HUDEP-2 (cell line): ENCODE measurements around the gene TNFAIP3.

Experiments
- DNase-seq, 76 experiments: peaks; one replicate each; lab custom pipeline; 2025; ENCODE audit not compliant: unreplicated experiment in 76 of 76; lab: John Stamatoyannopoulos, UW

The TNFAIP3 gene

DNA sequence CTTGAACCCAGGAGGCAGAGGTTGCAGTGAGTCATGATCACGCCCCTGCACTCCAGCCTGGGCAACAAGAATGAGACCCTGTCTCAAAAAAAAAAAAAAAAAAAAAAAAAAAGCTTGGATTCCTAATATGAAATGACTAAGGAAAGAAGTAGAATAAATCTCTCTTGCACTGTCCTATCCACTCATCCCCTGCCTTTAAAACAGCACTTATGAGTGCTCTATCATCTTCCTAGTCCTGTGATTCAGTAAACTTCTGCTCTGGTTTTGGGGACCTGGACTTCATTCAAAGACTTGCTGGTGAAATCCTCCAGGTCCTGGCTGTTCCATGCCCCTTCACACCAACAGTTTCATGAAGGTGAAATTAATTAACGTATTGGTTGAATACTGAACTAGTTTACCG is 29.6 kb downstream of the TNFAIP3 start:
- no peak for DNase-seq

- DNase-seq: no peak
These were observed 33.8 kb downstream of the TNFAIP3 start for GRCh38 chr6:137900815-137901214.

- DNase-seq: no peak
These were observed 34.4 kb downstream of the TNFAIP3 start for GRCh38 chr6:137901454-137901853.

DNA sequence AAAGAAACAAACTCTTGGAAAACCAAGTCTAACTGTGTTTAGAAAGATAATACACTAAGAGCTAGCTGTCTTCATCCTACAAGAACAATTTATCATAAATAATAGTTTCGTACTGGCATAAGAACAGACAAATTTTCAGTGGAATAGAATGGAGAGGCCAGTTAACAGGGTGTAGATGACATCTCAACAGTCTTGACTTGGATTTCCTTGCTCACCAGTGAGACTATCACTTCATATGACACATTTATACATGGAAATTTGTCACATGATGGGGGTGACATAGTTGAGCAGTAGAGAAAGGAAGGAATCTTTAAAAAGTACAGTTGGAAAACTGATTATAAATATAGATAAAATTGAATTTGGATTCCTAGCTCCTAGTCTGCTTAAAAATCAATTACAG is 35.6 kb downstream of the TNFAIP3 start:
- no peak for DNase-seq

GRCh38 chr6:137903274-137903932 is 36.3 kb downstream of the TNFAIP3 start:
- DNase-seq: no peak

GRCh38 chr6:137903933-137904821 is 37.1 kb downstream of the TNFAIP3 start:
- peak in 2 of 76 experiments; percentile 7 to 32 for DNase-seq

DNA sequence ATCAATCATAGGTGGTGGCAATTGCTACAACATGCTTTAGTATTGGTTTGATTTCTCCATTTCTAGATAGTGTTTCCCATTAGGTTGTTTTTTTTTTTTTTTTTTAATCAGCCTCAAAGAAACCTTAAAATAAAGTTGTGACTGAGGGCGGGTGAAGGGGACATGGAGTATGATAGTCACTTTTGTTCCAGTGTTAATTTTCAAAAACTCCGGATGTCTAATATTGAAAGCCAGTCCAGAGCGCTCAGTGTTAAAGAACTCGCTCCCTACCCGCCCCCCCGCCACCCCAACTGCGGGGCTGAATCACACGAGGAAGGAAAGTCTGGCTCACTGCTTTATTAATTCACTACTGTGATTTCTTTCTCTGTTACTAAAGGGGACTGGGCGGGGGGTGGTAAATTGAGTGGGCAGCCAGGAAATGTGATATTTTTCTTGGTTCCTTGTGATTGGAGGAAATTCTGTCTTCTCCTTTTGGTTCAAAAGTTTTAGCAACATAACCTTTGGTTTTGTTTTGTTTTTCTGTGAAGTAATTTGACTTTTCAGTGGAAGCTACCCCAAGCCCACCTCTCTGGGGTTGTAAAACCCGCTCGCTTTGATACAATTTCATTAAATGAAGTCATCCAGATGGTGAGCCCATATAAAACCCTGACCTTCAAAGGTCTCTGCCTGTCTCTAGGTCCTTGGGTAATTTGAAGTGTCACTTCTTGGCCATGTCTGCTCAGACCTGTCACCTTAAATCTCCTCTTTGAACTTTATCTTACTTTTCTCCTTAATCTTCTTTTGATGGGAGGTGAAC is 38.0 kb downstream of the TNFAIP3 start:
- no peak for DNase-seq

- no peak for DNase-seq
These were observed 39.0 kb downstream of the TNFAIP3 start for GRCh38 chr6:137906020-137906472.

DNA sequence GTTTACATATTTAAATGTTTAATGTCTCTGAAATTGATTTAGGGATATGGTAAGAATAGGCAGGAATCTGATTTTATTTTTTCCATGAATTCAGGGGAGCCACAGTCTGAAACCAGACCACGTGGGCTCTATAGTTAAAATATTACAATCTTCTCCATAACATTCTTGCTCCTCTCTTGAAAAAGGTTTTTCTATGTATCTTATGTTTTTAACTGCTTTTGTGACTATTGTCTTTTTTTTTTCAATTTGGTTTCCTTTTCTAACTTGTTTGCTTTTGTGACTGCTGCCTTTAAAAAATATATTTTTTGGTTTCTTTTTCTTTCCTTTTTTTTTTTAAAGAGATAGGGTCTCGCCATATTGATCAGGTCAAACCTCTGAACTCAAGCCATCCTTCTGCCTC is 40.1 kb downstream of the TNFAIP3 start:
- no peak for DNase-seq

- no peak for DNase-seq
These were observed 42.5 kb downstream of the TNFAIP3 start for GRCh38 chr6:137909533-137909932.

DNA sequence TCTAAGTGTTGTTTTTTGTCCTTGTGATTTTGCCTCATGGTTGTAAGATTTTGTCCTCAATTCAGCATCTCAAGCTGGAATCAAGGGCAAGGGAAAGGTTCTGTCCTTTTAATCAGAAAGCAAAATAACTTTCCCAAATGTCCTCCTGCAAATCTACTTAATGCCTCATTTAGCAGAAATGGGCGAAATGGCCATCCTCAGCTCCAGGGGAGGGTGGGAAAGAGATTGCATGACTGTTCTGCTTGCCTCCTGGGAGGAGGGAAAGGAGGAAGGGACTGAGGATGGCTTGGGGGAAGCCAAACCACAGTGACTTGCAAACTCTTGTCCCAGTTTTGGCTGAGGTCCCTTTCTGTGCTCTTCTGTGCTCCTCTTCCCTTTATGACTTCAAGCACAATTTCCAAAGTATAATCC is 43.4 kb downstream of the TNFAIP3 start:
- DNase-seq: peak in 12 of 76 experiments; percentile 4 to 58 (median 31)

GRCh38 chr6:137910843-137911456 is 43.9 kb downstream of the TNFAIP3 start:
- no peak for DNase-seq

GRCh38 chr6:137911675-137912191 is 44.7 kb downstream of the TNFAIP3 start:
- DNase-seq: no peak

GRCh38 chr6:137912813-137913212 is 45.8 kb downstream of the TNFAIP3 start:
- no peak for DNase-seq

DNA sequence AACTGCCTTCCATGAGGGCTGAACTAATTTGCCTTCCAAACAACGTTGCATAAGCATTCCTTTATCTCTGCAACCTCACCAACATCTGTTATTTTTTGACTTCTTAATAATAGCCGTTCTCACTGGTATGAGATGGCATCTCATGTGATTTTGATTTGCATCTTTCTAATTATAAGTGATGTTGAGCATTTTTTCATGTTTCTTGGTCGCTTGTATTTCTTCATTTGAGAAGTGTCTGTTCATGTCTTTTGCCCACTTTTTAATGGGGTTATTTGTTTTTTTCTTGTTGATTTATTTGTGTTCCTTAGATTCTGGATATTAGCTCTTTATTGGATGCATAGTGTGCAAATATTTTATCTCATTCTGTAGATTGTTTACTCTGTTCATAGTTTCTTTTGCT is 46.4 kb downstream of the TNFAIP3 start:
- DNase-seq: no peak

DNA sequence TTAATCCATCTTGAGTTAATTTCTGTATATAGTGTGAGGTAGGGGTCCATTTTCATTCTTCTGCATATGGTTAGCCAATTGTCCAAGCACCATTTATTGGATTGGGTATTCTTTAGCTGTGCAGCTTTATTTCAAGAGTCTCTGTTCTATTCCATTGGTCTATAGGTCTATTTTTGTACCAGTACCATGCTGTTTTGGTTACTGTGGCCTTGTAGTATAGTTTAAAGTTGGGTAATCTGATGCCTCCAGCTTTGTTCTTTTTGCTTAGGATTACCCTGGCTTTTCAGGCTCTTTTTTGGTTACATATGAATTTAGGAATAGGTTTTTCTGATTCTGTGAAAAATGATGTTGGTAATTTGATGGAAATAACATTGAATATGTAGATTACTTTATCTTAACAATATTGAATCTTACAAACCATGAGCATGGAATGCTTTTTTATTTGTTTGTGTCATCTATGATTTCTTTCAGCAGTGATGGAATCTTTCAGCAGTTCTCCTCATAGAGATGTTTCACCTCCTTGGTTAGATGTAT is 47.0 kb downstream of the TNFAIP3 start:
- DNase-seq: no peak

DNA sequence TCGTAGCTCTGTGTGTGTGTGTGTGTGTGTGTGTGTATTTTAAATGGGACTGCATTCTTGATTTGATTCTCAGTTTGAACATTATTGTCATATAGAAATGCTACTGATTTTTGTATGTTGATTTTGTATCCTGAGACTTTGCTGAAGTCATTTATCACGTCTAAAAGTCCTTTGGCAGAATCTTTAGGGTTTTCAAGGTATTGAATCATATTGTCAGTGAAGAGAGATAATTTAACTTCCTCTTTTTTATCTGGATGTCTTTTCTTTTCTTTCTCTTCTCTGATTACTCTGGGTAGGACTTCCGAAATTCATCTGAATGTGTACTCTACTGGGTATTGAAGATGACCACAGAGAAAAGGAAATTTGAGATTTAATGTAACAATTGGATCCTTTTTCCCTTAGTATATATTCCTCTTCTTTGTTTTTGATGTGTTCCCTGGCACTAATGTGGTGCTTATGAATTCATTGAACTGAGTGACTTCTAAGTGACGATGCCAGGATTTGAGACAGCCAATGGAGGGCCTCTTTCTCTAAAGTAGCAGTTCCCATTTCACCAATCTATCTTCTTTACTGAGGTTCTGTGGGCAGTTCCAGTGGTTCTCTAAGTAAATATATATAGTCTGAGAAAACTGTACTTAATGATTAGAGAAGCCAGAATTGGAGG is 47.6 kb downstream of the TNFAIP3 start:
- peak in 2 of 76 experiments; percentile 10 to 22 for DNase-seq

- no peak for DNase-seq
These were observed 48.7 kb downstream of the TNFAIP3 start for GRCh38 chr6:137915790-137916189.

- no peak for DNase-seq
These were observed 50.7 kb downstream of the TNFAIP3 start for GRCh38 chr6:137917551-137918325.
